HEK293 (cell line): ENCODE data around the gene CSMD2.
"Not testable (repeated sequence)": the region's sequence is repeated elsewhere in the genome, so short reads cannot be mapped to it uniquely, and the experiment has no call there.

Experiments
- CTCF ChIA-PET: fragments of 350-600 bp; formaldehyde crosslinking; extraction: SDS; loops from one replicate; lab custom pipeline; 2021; ENCODE audit warnings: antibody characterized with exemption; lab: Yijun Ruan, JAX
- POLR2A ChIA-PET: fragments of 300-600 bp; formaldehyde crosslinking; extraction: SDS; loops from one replicate; lab custom pipeline; 2020; ENCODE audit warnings: antibody characterized with exemption, inconsistent platforms; lab: Yijun Ruan, JAX
- H3K27ac ChIP-seq: fragments of 200-500 bp; sonication (Bioruptor generic); 2 replicates; pipeline ENCODE4 v1.5.1; 2014; ENCODE audit warnings: low read depth, low read length, control low read depth, inconsistent platforms; ENCODE audit errors: extremely low read depth
- H3K36me3 ChIP-seq, 2 experiments: fragments of 200-500 bp in 1 of 2; sonication (Bioruptor generic) in 1 of 2; 1 replicate in 1 of 2; 2 replicates in 1 of 2; pipeline ENCODE4 v1.5.1; 2014 to 2017; ENCODE audit warnings: inconsistent platforms in 2 of 2, low read length in 2 of 2; ENCODE audit not compliant: control insufficient read depth in 2 of 2, insufficient read depth in 1 of 2
- H3K4me1 ChIP-seq: fragments of 200-500 bp; sonication (Bioruptor generic); 2 replicates; pipeline ENCODE4 v1.5.1; 2014; ENCODE audit warnings: mild to moderate bottlenecking, low read length, inconsistent platforms; ENCODE audit not compliant: control insufficient read depth, insufficient read depth
- H3K4me3 ChIP-seq: 2 replicates; pipeline ENCODE4 v1.5.1; 2011; ENCODE audit warnings: low read depth, mild to moderate bottlenecking, control low read depth, low read length, moderate library complexity
- H3K9me3 ChIP-seq: fragments of 200-500 bp; sonication (Bioruptor generic); 2 replicates; pipeline ENCODE4 v1.5.1; 2014; ENCODE audit warnings: low read depth, low read length, inconsistent platforms; ENCODE audit not compliant: control insufficient read depth, insufficient read depth
- HOXA7 ChIP-seq: sonication (generic); formaldehyde crosslinking; IDR thresholded peaks from 2 replicates; pipeline ENCODE4 v1.8.1; 2022; ENCODE audit warnings: missing genetic modification reagents, borderline replicate concordance
- KLF16 ChIP-seq: fragments of 450-650 bp; formaldehyde crosslinking; IDR thresholded peaks from 2 replicates; pipeline ENCODE4 v1.5.1; 2017; ENCODE audit warnings: missing biosample characterization, missing genetic modification characterization
- ZBTB1 ChIP-seq: fragments of 450-650 bp; formaldehyde crosslinking; IDR thresholded peaks from 2 replicates; pipeline ENCODE4 v1.5.1; 2016; ENCODE audit warnings: missing biosample characterization, missing genetic modification characterization
- ZNF394 ChIP-seq: fragments of 450-650 bp; formaldehyde crosslinking; IDR thresholded peaks from 2 replicates; pipeline ENCODE4 v1.5.1; 2016; ENCODE audit warnings: missing biosample characterization, missing genetic modification characterization, mild to moderate bottlenecking, moderate library complexity, borderline replicate concordance
- ZNF549 ChIP-seq: fragments of 450-650 bp; IDR thresholded peaks from 2 replicates; pipeline ENCODE4 v1.5.1; 2018; ENCODE audit warnings: missing biosample characterization, missing genetic modification characterization, mild to moderate bottlenecking, inconsistent platforms, moderate library complexity
- ZNF677 ChIP-seq: fragments of 450-650 bp; IDR thresholded peaks from 2 replicates; pipeline ENCODE4 v1.5.0; 2018; ENCODE audit warnings: missing biosample characterization, mild to moderate bottlenecking, missing genetic modification characterization, moderate library complexity
- ZNF843 ChIP-seq: fragments of 450-650 bp; formaldehyde crosslinking; IDR thresholded peaks from 2 replicates; pipeline ENCODE4 v1.5.1; 2016; ENCODE audit warnings: missing biosample characterization, missing genetic modification characterization
- ZSCAN23 ChIP-seq: fragments of 450-650 bp; formaldehyde crosslinking; IDR thresholded peaks from 2 replicates; pipeline ENCODE4 v1.5.1; 2016; ENCODE audit warnings: missing biosample characterization, missing genetic modification characterization
- TF ChIP-seq, protein P1 (sequence below): fragments of 450-650 bp; formaldehyde crosslinking; IDR thresholded peaks from 2 replicates; pipeline ENCODE4 v1.5.1; 2016; ENCODE audit warnings: missing biosample characterization, missing genetic modification characterization, borderline replicate concordance
- TF ChIP-seq, protein P2 (sequence below): fragments of 450-650 bp; formaldehyde crosslinking; IDR thresholded peaks from 2 replicates; pipeline ENCODE4 v1.5.1; 2016; ENCODE audit warnings: missing biosample characterization, missing genetic modification characterization, low read depth
- TF ChIP-seq, protein P3 (sequence below): fragments of 450-650 bp; formaldehyde crosslinking; IDR thresholded peaks from 2 replicates; pipeline ENCODE4 v1.5.0; 2017; ENCODE audit warnings: missing biosample characterization, missing genetic modification characterization, borderline replicate concordance
- TF ChIP-seq, protein P4 (sequence below): fragments of 450-650 bp; formaldehyde crosslinking; IDR thresholded peaks from 2 replicates; pipeline ENCODE4 v1.5.1; 2016; ENCODE audit warnings: missing biosample characterization, missing genetic modification characterization, low read depth
- TF ChIP-seq, protein P5 (sequence below): fragments of 450-650 bp; formaldehyde crosslinking; IDR thresholded peaks from 2 replicates; pipeline ENCODE4 v1.5.1; 2016; ENCODE audit warnings: missing biosample characterization, missing genetic modification characterization
- TF ChIP-seq, protein P6 (sequence below): fragments of 450-650 bp; formaldehyde crosslinking; IDR thresholded peaks from 2 replicates; pipeline ENCODE4 v1.5.1; 2016; ENCODE audit warnings: missing biosample characterization, missing genetic modification characterization

The CSMD2 gene

DNA sequence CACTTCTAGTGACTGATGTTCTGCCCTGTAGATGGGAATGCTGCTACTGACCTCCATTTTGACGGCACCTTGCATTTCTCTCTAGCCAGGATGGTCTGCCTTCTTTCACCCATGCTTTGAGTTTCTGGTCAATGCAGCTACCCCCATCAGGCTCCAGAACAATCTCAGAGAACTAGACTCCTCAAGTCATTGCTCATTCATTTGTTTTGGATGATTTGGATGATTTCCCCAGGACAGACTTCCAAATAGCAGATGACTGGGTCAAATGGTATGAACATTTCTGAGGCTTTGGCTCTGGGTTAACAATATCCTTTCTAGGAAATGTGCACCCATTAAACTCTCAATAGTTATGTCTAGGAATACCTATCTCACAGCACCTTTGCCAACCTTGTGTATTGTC lies 63.9 kb downstream of the CSMD2 start:
- POLR2A ChIA-PET = no interaction called here

DNA sequence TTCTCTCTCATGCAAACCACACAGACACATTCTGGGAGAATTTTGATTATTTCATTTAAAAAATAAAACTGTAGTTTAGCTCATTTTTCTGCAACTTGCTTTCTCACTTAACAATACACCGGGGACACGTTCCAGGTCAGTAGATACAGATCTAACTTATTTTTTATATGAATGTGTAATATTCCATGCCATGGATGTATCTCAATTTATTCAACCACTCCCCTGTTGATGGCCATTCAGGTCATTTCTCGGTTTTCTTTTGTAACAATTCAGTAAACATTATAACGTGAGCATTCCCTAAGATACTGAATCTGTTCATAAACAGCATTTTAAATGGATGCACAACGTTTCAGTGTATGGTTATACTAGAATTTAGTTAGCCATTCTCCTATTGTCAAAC lies 64.7 kb downstream of the CSMD2 start:
- CTCF ChIA-PET = no interaction called here
- POLR2A ChIA-PET = no interaction called here

More for the DNA sequence above, 63.9 kb downstream of the CSMD2 start:
- Histone ChIP-seq H3K36me3 (no peaks in the 10 kb centered on the region), H3K9me3 (no peaks in the 10 kb centered on the region), H3K4me1 (no peaks in the 10 kb centered on the region), H3K27ac (no peak overlapping the region), H3K4me3 (no peak overlapping the region)
- CTCF ChIA-PET = no interaction called here
- TF ChIP-seq ZNF843 (tag by site-specific recombination) (no peak), ZBTB1 (tag by site-specific recombination) (no peak)
- TF ChIP-seq, protein P1, sequence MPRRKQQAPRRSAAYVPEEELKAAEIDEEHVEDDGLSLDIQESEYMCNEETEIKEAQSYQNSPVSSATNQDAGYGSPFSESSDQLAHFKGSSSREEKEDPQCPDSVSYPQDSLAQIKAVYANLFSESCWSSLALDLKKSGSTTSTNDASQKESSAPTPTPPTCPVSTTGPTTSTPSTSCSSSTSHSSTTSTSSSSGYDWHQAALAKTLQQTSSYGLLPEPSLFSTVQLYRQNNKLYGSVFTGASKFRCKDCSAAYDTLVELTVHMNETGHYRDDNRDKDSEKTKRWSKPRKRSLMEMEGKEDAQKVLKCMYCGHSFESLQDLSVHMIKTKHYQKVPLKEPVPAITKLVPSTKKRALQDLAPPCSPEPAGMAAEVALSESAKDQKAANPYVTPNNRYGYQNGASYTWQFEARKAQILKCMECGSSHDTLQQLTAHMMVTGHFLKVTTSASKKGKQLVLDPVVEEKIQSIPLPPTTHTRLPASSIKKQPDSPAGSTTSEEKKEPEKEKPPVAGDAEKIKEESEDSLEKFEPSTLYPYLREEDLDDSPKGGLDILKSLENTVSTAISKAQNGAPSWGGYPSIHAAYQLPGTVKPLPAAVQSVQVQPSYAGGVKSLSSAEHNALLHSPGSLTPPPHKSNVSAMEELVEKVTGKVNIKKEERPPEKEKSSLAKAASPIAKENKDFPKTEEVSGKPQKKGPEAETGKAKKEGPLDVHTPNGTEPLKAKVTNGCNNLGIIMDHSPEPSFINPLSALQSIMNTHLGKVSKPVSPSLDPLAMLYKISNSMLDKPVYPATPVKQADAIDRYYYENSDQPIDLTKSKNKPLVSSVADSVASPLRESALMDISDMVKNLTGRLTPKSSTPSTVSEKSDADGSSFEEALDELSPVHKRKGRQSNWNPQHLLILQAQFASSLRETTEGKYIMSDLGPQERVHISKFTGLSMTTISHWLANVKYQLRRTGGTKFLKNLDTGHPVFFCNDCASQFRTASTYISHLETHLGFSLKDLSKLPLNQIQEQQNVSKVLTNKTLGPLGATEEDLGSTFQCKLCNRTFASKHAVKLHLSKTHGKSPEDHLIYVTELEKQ (tag by site-specific recombination) = no peak
- TF ChIP-seq, protein P2, sequence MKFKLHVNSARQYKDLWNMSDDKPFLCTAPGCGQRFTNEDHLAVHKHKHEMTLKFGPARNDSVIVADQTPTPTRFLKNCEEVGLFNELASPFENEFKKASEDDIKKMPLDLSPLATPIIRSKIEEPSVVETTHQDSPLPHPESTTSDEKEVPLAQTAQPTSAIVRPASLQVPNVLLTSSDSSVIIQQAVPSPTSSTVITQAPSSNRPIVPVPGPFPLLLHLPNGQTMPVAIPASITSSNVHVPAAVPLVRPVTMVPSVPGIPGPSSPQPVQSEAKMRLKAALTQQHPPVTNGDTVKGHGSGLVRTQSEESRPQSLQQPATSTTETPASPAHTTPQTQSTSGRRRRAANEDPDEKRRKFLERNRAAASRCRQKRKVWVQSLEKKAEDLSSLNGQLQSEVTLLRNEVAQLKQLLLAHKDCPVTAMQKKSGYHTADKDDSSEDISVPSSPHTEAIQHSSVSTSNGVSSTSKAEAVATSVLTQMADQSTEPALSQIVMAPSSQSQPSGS (tag by site-specific recombination) = no peak

DNA sequence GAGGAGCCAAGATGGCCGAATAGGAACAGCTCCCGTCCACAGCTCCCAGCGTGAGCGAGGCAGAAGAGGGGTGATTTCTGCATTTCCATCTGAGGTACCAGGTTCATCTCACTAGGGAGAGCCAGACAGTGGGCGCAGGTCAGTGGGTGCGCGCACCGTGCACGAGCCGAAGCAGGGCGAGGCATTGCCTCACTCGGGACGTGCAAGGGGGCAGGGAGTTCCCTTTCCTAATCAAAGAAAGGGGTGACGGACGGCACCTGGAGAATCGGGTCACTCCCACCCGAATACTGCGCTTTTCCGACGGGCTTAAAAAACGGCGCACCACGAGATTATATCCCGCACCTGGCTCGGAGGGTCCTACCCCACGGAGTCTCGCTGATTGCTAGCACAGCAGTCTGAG lies 72.6 kb downstream of the CSMD2 start:
- CTCF ChIA-PET = interaction anchor here (1.0 kb wide), 1 partner anchor 459 kb away, joined by 3 read pairs; no protein-coding TSS in a partner anchor
- POLR2A ChIA-PET, H3K4me3 ChIP-seq, H3K36me3 ChIP-seq, H3K27ac ChIP-seq, H3K9me3 ChIP-seq, H3K4me1 ChIP-seq: not testable (repeated sequence)

More for the DNA sequence above, 64.7 kb downstream of the CSMD2 start:
- no peaks in the 10 kb centered on the region for H3K9me3 ChIP-seq
- TF ChIP-seq, protein P3, sequence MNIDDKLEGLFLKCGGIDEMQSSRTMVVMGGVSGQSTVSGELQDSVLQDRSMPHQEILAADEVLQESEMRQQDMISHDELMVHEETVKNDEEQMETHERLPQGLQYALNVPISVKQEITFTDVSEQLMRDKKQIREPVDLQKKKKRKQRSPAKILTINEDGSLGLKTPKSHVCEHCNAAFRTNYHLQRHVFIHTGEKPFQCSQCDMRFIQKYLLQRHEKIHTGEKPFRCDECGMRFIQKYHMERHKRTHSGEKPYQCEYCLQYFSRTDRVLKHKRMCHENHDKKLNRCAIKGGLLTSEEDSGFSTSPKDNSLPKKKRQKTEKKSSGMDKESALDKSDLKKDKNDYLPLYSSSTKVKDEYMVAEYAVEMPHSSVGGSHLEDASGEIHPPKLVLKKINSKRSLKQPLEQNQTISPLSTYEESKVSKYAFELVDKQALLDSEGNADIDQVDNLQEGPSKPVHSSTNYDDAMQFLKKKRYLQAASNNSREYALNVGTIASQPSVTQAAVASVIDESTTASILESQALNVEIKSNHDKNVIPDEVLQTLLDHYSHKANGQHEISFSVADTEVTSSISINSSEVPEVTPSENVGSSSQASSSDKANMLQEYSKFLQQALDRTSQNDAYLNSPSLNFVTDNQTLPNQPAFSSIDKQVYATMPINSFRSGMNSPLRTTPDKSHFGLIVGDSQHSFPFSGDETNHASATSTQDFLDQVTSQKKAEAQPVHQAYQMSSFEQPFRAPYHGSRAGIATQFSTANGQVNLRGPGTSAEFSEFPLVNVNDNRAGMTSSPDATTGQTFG (tag by site-specific recombination) = no peak
- TF ChIP-seq KLF16 (no peak), ZSCAN23 (no peak), ZNF677 (tag by site-specific recombination) (no peak)
- no peak overlapping the region for H3K4me3 ChIP-seq
- H3K4me1 ChIP-seq = no peaks in the 10 kb centered on the region
- H3K27ac ChIP-seq = no peak overlapping the region
- H3K36me3 ChIP-seq = no peaks in the 10 kb centered on the region

DNA sequence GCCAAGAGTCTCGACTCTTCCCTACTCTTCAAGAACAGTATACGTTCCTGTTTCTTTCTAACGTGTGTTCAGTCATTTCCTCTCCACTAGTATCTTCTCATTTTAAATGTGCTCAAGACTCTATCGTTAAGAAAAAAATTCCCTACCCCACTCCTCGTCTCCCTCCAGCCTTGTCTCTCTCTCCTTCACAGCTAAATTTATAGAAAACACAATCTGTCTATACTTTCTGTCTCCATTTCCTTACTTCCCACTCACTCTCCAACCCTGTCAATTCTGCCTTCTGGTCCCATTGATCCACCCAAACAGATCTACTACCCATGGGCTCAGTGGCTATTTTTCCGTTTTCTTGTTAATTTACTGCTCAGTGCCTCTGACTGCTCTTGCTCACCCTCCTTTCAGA lies 75.3 kb downstream of the CSMD2 start:
- CTCF ChIA-PET = no interaction called here
- H3K4me1 ChIP-seq = no peaks in the 10 kb centered on the region
- H3K4me3 ChIP-seq = no peak overlapping the region
- no peak overlapping the region for H3K27ac ChIP-seq
- H3K9me3 ChIP-seq = no peaks in the 10 kb centered on the region
- no peaks in the 10 kb centered on the region for H3K36me3 ChIP-seq
- POLR2A ChIA-PET = no interaction called here
- TF ChIP-seq, protein P4, sequence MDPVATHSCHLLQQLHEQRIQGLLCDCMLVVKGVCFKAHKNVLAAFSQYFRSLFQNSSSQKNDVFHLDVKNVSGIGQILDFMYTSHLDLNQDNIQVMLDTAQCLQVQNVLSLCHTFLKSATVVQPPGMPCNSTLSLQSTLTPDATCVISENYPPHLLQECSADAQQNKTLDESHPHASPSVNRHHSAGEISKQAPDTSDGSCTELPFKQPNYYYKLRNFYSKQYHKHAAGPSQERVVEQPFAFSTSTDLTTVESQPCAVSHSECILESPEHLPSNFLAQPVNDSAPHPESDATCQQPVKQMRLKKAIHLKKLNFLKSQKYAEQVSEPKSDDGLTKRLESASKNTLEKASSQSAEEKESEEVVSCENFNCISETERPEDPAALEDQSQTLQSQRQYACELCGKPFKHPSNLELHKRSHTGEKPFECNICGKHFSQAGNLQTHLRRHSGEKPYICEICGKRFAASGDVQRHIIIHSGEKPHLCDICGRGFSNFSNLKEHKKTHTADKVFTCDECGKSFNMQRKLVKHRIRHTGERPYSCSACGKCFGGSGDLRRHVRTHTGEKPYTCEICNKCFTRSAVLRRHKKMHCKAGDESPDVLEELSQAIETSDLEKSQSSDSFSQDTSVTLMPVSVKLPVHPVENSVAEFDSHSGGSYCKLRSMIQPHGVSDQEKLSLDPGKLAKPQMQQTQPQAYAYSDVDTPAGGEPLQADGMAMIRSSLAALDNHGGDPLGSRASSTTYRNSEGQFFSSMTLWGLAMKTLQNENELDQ (tag by site-specific recombination) = no peak
- TF ChIP-seq, protein P5, sequence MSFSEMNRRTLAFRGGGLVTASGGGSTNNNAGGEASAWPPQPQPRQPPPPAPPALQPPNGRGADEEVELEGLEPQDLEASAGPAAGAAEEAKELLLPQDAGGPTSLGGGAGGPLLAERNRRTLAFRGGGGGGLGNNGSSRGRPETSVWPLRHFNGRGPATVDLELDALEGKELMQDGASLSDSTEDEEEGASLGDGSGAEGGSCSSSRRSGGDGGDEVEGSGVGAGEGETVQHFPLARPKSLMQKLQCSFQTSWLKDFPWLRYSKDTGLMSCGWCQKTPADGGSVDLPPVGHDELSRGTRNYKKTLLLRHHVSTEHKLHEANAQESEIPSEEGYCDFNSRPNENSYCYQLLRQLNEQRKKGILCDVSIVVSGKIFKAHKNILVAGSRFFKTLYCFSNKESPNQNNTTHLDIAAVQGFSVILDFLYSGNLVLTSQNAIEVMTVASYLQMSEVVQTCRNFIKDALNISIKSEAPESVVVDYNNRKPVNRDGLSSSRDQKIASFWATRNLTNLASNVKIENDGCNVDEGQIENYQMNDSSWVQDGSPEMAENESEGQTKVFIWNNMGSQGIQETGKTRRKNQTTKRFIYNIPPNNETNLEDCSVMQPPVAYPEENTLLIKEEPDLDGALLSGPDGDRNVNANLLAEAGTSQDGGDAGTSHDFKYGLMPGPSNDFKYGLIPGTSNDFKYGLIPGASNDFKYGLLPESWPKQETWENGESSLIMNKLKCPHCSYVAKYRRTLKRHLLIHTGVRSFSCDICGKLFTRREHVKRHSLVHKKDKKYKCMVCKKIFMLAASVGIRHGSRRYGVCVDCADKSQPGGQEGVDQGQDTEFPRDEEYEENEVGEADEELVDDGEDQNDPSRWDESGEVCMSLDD = no peak
- TF ChIP-seq ZNF394 (tag by site-specific recombination) (no peak), HOXA7 (no peak), ZNF549 (tag by site-specific recombination) (no peak)
- TF ChIP-seq, protein P6, sequence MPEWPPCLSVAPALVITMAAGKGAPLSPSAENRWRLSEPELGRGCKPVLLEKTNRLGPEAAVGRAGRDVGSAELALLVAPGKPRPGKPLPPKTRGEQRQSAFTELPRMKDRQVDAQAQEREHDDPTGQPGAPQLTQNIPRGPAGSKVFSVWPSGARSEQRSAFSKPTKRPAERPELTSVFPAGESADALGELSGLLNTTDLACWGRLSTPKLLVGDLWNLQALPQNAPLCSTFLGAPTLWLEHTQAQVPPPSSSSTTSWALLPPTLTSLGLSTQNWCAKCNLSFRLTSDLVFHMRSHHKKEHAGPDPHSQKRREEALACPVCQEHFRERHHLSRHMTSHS (tag by site-specific recombination) = no peak
